Measurements from ENCODE around the gene CD101. TPM values are rescaled to one million over a fixed set of nuclear protein-coding genes. Genes with fewer than 3 reads are reported as not detected.

The CD101 gene
- total RNA-seq, 2 experiments from 2014 or later: 2.1 to 2.2 TPM

- peak overlapping the region; percentile 42 to 72 for H3K27ac ChIP-seq (ENCODE audit: low read depth in 1 of 2, low read length in 2 of 2)
- intact Hi-C loops (cut with DNase I, micrococcal nuclease): loop anchor here (1.0 to 5.0 kb wide), 8 partner anchors 14 to 259 kb away; partner anchors contain the start of genes CD101 (in 1 of the 2), CD2 (in 1 of the 2) and TTF2 (in 1 of the 2)
- no peaks in the 10 kb centered on the region for H3K27me3 ChIP-seq (ENCODE audit: control insufficient read depth in 1 of 2, insufficient read depth in 2 of 2, low read length in 2 of 2)
These were observed 14.9 kb upstream of the CD101 start for GRCh38 chr1:116986421-116987255.

DNA sequence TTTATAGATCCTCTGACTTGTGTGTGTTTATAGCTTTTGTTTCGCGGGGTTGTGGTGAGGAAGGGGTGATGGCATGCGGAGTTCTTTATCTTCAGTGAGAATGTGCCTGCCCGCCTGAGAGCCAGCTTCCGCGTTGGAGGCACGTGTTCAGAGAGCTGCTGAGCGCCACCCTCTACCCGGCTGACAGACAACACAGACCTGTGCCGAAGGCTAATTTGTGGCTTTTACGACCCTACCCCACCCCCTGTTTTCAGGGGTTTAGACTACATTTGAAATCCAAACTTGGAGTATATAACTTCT, 14.4 kb upstream of the CD101 start:
- ATAC-seq (ENCODE audit: poor library complexity): peak; percentile 93
- POLR2A ChIA-PET: interaction anchor here (0.6 to 2.6 kb wide), 38 partner anchors 8 to 669 kb away, joined by 3 to 45 read pairs (median 4); partner anchors contain the start of genes CD101, CD2, MAN1A2 and TTF2
- H3K9me3 Mint-ChIP-seq: no peaks in the 10 kb centered on the region
- no peaks in the 10 kb centered on the region for H3K36me3 Mint-ChIP-seq (ENCODE audit: low read depth)
- H3K27ac Mint-ChIP-seq: peak overlapping the region; percentile 91
- intact Hi-C loops (cut with DNase I, micrococcal nuclease): loop anchor here (1.0 to 5.0 kb wide), 8 partner anchors 14 to 260 kb away; partner anchors contain the start of genes CD101 (in 1 of the 2), CD2 (in 1 of the 2) and TTF2 (in 1 of the 2)
- no peaks in the 10 kb centered on the region for H3K27me3 Mint-ChIP-seq
- peak; percentile 57 to 87 (median 73) for DNase-seq
- no peaks in the 10 kb centered on the region for H3K36me3 ChIP-seq (ENCODE audit: insufficient read depth, low read length)
- H3K4me3 ChIP-seq (ENCODE audit: low read length): peak overlapping the region; percentile 54
- peaks cover 49% of the 10 kb centered on the region for H3K4me1 ChIP-seq (ENCODE audit: insufficient read depth, low read length)
- H3K4me1 Mint-ChIP-seq (ENCODE audit: low read depth): peaks cover 70% of the 10 kb centered on the region
- H3K27me3 ChIP-seq (ENCODE audit: control insufficient read depth in 1 of 2, insufficient read depth in 2 of 2, low read length in 2 of 2): no peaks in the 10 kb centered on the region
- peak overlapping the region; percentile 42 to 72 for H3K27ac ChIP-seq (ENCODE audit: low read depth in 1 of 2, low read length in 2 of 2)
- CTCF ChIA-PET: interaction anchor here (0.7 to 2.5 kb wide), 7 partner anchors 67 to 262 kb away, joined by 3 to 10 read pairs (median 4); partner anchors contain the start of gene TTF2
- H3K4me3 Mint-ChIP-seq: peak overlapping the region; percentile 78
- TF ChIP-seq, protein P1, sequence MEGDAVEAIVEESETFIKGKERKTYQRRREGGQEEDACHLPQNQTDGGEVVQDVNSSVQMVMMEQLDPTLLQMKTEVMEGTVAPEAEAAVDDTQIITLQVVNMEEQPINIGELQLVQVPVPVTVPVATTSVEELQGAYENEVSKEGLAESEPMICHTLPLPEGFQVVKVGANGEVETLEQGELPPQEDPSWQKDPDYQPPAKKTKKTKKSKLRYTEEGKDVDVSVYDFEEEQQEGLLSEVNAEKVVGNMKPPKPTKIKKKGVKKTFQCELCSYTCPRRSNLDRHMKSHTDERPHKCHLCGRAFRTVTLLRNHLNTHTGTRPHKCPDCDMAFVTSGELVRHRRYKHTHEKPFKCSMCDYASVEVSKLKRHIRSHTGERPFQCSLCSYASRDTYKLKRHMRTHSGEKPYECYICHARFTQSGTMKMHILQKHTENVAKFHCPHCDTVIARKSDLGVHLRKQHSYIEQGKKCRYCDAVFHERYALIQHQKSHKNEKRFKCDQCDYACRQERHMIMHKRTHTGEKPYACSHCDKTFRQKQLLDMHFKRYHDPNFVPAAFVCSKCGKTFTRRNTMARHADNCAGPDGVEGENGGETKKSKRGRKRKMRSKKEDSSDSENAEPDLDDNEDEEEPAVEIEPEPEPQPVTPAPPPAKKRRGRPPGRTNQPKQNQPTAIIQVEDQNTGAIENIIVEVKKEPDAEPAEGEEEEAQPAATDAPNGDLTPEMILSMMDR (IDR thresholded peaks at IDR 0.05): no peak
- H3K9me3 ChIP-seq (ENCODE audit: control insufficient read depth in 1 of 2, insufficient read depth in 1 of 2, low read length in 2 of 2): no peaks in the 10 kb centered on the region

More at GRCh38 chr1:116986421-116987255, 14.9 kb upstream of the CD101 start:
- H3K36me3 Mint-ChIP-seq (ENCODE audit: low read depth): no peaks in the 10 kb centered on the region
- no peaks in the 10 kb centered on the region for H3K36me3 ChIP-seq (ENCODE audit: insufficient read depth, low read length)
- TF ChIP-seq, protein P1 (IDR thresholded peaks at IDR 0.05): no peak
- DNase-seq (peak in 13 of 14 experiments; percentile 20 to 70 (median 34)), ATAC-seq (ENCODE audit: poor library complexity) (peak; percentile 50)
- H3K4me1 Mint-ChIP-seq (ENCODE audit: low read depth): peaks cover 65% of the 10 kb centered on the region
- no peaks in the 10 kb centered on the region for H3K27me3 Mint-ChIP-seq
- peak overlapping the region; percentile 78 for H3K4me3 Mint-ChIP-seq
- POLR2A ChIA-PET: interaction anchor here (0.6 to 2.6 kb wide), 37 partner anchors 8 to 626 kb away, joined by 3 to 45 read pairs (median 4); partner anchors contain the start of genes CD101, CD2, MAN1A2 and TTF2
- peak overlapping the region; percentile 91 for H3K27ac Mint-ChIP-seq
- peak overlapping the region; percentile 54 for H3K4me3 ChIP-seq (ENCODE audit: low read length)
- H3K9me3 ChIP-seq (ENCODE audit: control insufficient read depth in 1 of 2, insufficient read depth in 1 of 2, low read length in 2 of 2): no peaks in the 10 kb centered on the region
- no peaks in the 10 kb centered on the region for H3K9me3 Mint-ChIP-seq
- H3K4me1 ChIP-seq (ENCODE audit: insufficient read depth, low read length): peaks cover 43% of the 10 kb centered on the region
- CTCF ChIA-PET: interaction anchor here (0.7 to 2.5 kb wide), 9 partner anchors 53 to 262 kb away, joined by 3 to 10 read pairs (median 4); partner anchors contain the start of gene TTF2

GRCh38 chr1:116988248-116988647, 13.3 kb upstream of the CD101 start:
- ATAC-seq (ENCODE audit: poor library complexity) (no peak), DNase-seq (no peak)
- peak overlapping the region; percentile 91 for H3K27ac Mint-ChIP-seq
- H3K36me3 Mint-ChIP-seq (ENCODE audit: low read depth): no peaks in the 10 kb centered on the region
- H3K27me3 Mint-ChIP-seq: no peaks in the 10 kb centered on the region
- Histone ChIP-seq H3K4me3 (ENCODE audit: low read length) (no peak overlapping the region), H3K9me3 (ENCODE audit: control insufficient read depth in 1 of 2, insufficient read depth in 1 of 2, low read length in 2 of 2) (no peaks in the 10 kb centered on the region), H3K27ac (ENCODE audit: low read depth in 1 of 2, low read length in 2 of 2) (peak overlapping the region in 1 of 2 donors; percentile 72), H3K27me3 (ENCODE audit: control insufficient read depth in 1 of 2, insufficient read depth in 2 of 2, low read length in 2 of 2) (no peaks in the 10 kb centered on the region), H3K36me3 (ENCODE audit: insufficient read depth, low read length) (no peaks in the 10 kb centered on the region), H3K4me1 (ENCODE audit: insufficient read depth, low read length) (peaks cover 49% of the 10 kb centered on the region)
- H3K4me1 Mint-ChIP-seq (ENCODE audit: low read depth): peaks cover 73% of the 10 kb centered on the region
- ChIA-PET CTCF (no interaction called here), POLR2A (interaction anchor here (1.1 to 2.3 kb wide), 3 partner anchors 16 to 668 kb away, joined by 3 to 16 read pairs (median 11); no protein-coding TSS in a partner anchor)
- intact Hi-C loops (cut with DNase I, micrococcal nuclease): loop anchor here (5.0 kb wide), 5 partner anchors 56 to 261 kb away; partner anchors contain the start of gene CD2 (in 1 of the 2)
- H3K9me3 Mint-ChIP-seq: no peaks in the 10 kb centered on the region
- TF ChIP-seq, protein P1 (IDR thresholded peaks at IDR 0.05): no peak
- no peak overlapping the region for H3K4me3 Mint-ChIP-seq
